ENCODE data around the gene PI4KB. TPM values are rescaled to one million over a fixed set of nuclear protein-coding genes. Genes with fewer than 3 reads are reported as not detected.
"Not testable (repeated sequence)": the region's sequence is repeated elsewhere in the genome, so short reads cannot be mapped to it uniquely, and the experiment has no call there.

The PI4KB gene
- total RNA-seq, 1 donor from 2014 or later = 68.7 TPM

DNA sequence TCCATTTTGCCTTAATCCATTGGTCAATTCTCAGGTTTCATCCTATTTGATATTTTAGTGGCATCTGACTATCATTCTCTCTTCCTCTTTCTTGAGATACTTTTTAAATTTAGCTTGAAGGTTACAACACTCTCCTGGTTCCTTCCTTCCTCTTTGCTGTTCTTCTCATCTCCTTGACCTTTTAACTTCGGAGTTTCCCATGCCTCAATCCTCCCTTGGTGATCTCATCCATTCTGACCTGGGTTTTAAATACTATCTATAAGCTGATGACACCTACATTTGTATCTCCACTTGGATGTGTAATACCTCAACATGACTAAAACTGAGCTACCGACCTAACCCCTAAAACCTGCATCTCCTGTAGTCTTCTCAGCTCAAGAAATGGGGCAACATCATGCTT, 50.0 kb downstream of the PI4KB start:
- no peaks in the 10 kb centered on the region for H3K36me3 Mint-ChIP-seq (ENCODE audit: unreplicated experiment)
- no peaks in the 10 kb centered on the region for H3K4me1 Mint-ChIP-seq (ENCODE audit: low read depth, unreplicated experiment)
- H3K27me3 Mint-ChIP-seq (ENCODE audit: unreplicated experiment) = peaks cover 13% of the 10 kb centered on the region
- no peak for DNase-seq
- H3K9me3 Mint-ChIP-seq (ENCODE audit: unreplicated experiment) = peaks cover 6% of the 10 kb centered on the region
- TF ChIP-seq, protein P1, sequence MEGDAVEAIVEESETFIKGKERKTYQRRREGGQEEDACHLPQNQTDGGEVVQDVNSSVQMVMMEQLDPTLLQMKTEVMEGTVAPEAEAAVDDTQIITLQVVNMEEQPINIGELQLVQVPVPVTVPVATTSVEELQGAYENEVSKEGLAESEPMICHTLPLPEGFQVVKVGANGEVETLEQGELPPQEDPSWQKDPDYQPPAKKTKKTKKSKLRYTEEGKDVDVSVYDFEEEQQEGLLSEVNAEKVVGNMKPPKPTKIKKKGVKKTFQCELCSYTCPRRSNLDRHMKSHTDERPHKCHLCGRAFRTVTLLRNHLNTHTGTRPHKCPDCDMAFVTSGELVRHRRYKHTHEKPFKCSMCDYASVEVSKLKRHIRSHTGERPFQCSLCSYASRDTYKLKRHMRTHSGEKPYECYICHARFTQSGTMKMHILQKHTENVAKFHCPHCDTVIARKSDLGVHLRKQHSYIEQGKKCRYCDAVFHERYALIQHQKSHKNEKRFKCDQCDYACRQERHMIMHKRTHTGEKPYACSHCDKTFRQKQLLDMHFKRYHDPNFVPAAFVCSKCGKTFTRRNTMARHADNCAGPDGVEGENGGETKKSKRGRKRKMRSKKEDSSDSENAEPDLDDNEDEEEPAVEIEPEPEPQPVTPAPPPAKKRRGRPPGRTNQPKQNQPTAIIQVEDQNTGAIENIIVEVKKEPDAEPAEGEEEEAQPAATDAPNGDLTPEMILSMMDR (IDR thresholded peaks at IDR 0.05; ENCODE audit: partially characterized antibody, unreplicated experiment) = no peak
- no peak overlapping the region for H3K27ac Mint-ChIP-seq (ENCODE audit: unreplicated experiment)
- no peak overlapping the region for H3K4me3 Mint-ChIP-seq (ENCODE audit: unreplicated experiment)

DNA sequence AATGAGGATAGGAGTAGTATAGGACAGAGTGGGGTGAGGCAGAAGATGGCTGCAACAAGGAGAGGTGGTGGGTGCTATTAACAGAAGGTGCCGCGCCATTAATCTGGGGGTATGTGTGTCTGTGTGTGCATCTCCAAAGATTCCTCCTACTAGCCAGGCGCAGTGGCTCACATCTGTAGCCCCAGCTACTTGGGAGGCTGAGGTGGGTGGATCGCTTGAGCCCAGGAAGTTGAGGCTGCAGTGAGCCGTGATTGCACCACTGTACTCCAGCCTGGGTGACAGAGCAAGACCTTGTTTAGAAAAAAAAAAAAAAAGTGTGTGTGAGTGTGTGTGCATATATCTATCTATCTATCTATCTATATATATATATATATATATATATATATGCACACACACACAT, 51.9 kb downstream of the PI4KB start:
- not testable (repeated sequence) for H3K9me3 Mint-ChIP-seq (ENCODE audit: unreplicated experiment)

DNA sequence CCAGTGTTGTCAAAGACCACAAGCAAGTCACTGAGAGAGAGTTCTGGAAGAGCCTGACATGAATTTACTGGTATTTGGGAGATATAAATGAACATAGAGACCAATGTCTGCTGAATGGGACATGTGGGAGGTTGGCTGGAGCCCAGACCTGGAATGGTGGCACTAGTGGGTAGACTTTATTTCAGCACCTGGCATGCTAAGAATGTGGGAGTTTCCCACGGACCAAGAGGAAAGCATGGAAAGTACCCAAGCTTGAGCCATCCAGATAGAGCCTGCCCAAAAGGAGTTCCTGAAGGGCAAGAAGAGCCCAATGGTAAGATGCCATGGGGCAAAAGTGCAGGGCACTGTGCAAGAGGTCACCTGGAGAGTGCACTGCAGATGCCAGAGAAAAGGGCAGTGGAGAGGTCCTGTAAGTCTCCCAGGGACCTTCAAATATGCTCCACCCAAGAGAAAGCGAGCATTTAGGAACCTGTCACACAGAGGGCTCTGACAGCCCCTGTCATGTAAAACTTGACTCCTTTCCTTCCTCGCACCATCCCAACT, 53.2 kb downstream of the PI4KB start:
- no peaks in the 10 kb centered on the region for H3K9me3 Mint-ChIP-seq (ENCODE audit: unreplicated experiment)
- TF ChIP-seq, protein P1 (IDR thresholded peaks at IDR 0.05; ENCODE audit: partially characterized antibody, unreplicated experiment) = no peak
- H3K4me1 Mint-ChIP-seq (ENCODE audit: low read depth, unreplicated experiment) = no peaks in the 10 kb centered on the region
- H3K27me3 Mint-ChIP-seq (ENCODE audit: unreplicated experiment) = peaks cover 9% of the 10 kb centered on the region
- peak overlapping the region; percentile 52 for H3K27ac Mint-ChIP-seq (ENCODE audit: unreplicated experiment)
- no peak overlapping the region for H3K4me3 Mint-ChIP-seq (ENCODE audit: unreplicated experiment)
- H3K36me3 Mint-ChIP-seq (ENCODE audit: unreplicated experiment) = no peaks in the 10 kb centered on the region
- DNase-seq = no peak

More for the DNA sequence above, 51.9 kb downstream of the PI4KB start:
- not testable (repeated sequence) for DNase-seq; H3K36me3 Mint-ChIP-seq (ENCODE audit: unreplicated experiment); H3K27ac Mint-ChIP-seq (ENCODE audit: unreplicated experiment); H3K4me3 Mint-ChIP-seq (ENCODE audit: unreplicated experiment); H3K4me1 Mint-ChIP-seq (ENCODE audit: low read depth, unreplicated experiment)
- peaks cover 11% of the 10 kb centered on the region for H3K27me3 Mint-ChIP-seq (ENCODE audit: unreplicated experiment)

DNA sequence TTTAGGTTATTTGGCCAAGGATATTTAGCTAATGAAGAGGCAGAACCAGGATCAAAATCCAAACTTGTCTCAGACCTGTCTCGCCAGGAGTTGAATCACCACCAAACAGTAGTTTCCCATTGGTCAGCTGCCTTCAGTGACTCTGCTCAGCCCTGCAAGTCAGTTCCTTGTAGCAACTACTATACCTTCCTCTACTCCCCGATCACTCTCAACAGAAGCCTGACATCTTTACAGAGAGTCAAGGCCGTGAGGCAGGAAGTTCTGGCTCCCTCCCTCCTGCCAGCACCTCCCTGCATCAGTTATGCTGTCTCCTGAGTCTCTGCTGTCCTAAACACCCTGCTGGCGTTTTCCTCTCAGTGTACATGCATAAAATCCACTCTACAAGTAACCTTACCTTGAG, 59.5 kb downstream of the PI4KB start:
- peaks cover 5% of the 10 kb centered on the region for H3K36me3 Mint-ChIP-seq (ENCODE audit: unreplicated experiment)
- no peak for DNase-seq
- TF ChIP-seq, protein P1 (IDR thresholded peaks at IDR 0.05; ENCODE audit: partially characterized antibody, unreplicated experiment) = no peak
- H3K27ac Mint-ChIP-seq (ENCODE audit: unreplicated experiment) = no peak overlapping the region
- peak overlapping the region; percentile 34 for H3K4me3 Mint-ChIP-seq (ENCODE audit: unreplicated experiment)
- no peaks in the 10 kb centered on the region for H3K4me1 Mint-ChIP-seq (ENCODE audit: low read depth, unreplicated experiment)
- peaks cover 6% of the 10 kb centered on the region for H3K27me3 Mint-ChIP-seq (ENCODE audit: unreplicated experiment)
- peaks cover 4% of the 10 kb centered on the region for H3K9me3 Mint-ChIP-seq (ENCODE audit: unreplicated experiment)

DNA sequence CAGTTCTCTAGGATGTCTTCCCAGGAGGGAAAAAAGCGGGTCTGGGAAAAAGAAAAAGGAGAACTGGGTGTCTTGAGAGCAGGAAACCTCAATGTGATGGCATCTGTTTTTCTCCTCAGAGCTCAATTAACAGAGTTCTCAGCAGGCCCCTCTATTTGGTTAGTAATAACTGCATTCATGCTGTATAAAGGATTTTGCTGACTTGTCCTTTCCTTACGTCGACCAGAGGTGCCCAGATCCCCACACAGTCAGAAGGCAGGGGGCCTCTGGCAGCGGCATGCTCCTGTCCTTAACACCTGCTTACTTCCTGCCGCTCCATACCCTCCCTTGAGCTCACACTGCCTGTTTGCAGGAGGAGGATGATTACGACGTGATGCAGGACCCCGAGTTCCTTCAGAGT, 60.4 kb downstream of the PI4KB start:
- peaks cover 5% of the 10 kb centered on the region for H3K36me3 Mint-ChIP-seq (ENCODE audit: unreplicated experiment)
- H3K27ac Mint-ChIP-seq (ENCODE audit: unreplicated experiment) = peak overlapping the region; percentile 7
- no peak for DNase-seq
- peaks cover 4% of the 10 kb centered on the region for H3K27me3 Mint-ChIP-seq (ENCODE audit: unreplicated experiment)
- no peaks in the 10 kb centered on the region for H3K4me1 Mint-ChIP-seq (ENCODE audit: low read depth, unreplicated experiment)
- TF ChIP-seq, protein P1 (IDR thresholded peaks at IDR 0.05; ENCODE audit: partially characterized antibody, unreplicated experiment) = no peak
- H3K4me3 Mint-ChIP-seq (ENCODE audit: unreplicated experiment) = no peak overlapping the region
- peaks cover 4% of the 10 kb centered on the region for H3K9me3 Mint-ChIP-seq (ENCODE audit: unreplicated experiment)
